HG03469 (cell line): ENCODE data around the gene RUNDC3A.

ENCODE experiments used
- ATAC-seq: cut with Tn5 transposase; IDR thresholded peaks from one replicate; pipeline ENCODE4 v1.9.1; 2021; ENCODE audit warnings: mild to moderate bottlenecking, moderate library complexity, moderate number of reproducible peaks; ENCODE audit not compliant: unreplicated experiment

RUNDC3A gene

DNA sequence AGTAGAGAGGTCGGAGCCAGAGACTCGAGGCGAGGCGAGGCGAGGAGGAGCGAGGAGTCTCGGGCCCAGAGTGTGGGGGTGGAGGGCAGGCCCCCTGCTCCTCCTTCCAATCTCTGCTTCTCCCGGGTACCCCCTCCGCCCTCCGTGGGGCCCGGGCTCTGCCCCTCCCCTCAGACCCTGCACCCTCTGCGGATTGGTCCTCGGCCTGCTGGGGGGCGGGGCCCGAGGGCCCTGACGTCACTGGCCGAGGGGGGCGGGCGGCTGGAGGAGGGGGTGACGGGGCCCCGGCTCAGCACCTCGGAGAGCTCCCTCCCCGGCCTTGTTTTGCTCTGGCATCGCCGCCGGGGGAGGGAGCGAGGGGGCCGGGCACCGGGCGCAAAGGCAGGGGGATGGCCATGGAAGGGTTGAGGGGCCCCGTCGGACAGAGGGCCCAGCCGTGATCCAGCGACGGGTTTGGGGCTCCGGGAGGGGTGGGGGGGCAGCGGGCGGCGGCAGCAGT is at the start of gene RUNDC3A:
Gene RUNDC3A (plus strand): TSS at position 282 of the 499 bp plus-strand sequence. CDS start 232 bp downstream, outside the sequence.
- ATAC-seq, result no peak

DNA sequence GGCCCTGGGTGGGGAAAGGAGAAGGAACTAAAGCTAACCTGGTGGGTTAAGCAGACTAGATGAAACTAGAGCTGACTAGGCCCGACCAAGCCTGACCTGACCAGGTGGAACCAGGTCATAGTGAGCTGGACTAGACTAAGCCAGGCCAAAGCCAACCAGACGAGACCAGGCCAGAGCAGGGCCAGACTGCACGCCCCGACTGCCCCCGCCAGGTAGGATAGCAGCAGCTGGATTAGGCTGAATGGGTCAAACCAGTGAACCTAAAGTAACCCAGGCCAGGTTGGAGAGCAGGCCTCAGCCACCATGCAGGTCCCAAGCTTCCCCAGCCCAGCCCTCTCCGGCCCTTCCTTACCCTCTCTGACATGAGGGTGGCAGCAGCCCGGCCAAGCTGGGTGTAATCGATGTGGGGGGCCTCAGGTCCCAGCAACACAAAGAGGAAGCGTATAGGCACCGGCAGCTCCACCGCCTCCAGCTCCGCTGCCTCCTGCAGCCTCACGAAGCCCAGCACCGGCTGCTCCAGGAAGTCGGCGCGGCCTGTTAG is 49.5 kb upstream of the RUNDC3A start:
- no peak for ATAC-seq

DNA sequence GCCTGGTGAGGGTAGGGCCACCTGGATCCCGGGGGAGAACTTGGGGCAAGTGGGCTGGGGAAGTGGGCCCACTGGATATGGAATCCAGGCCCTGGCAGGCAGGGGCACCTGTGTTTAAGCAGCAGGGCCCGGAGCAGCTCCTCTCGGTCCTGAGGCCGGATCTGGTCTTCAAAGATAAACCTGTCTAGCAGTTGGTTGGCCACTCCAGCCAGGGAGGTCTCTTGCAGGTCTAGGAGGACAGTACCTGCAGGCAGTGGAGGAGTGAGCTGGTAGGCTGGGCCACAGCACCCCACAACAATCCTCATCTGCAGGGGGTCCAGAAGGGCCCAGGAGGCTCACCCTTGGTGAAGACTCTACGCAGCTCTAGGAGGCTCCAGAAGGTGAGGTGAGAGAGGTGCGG is 48.1 kb upstream of the RUNDC3A start:
- ATAC-seq, result no peak

DNA sequence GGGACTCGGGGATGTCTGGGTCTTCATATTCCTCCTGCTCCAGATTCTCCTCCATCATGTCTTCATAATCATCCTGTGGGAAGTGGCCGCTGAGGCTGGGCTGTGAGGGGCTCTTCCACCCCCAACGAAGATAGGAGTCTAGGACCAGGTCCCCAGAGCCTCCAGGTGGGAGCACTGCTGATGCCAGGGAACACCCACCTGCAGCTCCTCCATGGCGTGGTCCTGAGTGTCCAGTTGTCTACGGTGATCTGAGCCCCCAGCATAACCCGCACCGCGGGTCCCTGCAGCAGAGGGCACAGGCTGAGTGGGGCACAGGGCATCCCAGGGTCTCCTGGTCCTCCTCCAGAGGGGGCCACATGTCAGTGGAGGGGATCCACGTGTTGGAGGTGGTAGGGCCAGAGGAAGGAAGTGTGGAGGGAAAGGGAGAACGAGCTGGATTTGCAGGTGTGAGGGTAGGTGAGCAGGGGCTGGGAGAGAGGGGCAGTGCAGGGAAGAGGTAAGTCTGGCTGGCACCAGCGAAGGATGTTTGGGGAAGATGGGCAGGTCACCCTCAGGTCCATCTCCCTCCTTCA is 45.7 kb upstream of the RUNDC3A start:
- ATAC-seq, result no peak

DNA sequence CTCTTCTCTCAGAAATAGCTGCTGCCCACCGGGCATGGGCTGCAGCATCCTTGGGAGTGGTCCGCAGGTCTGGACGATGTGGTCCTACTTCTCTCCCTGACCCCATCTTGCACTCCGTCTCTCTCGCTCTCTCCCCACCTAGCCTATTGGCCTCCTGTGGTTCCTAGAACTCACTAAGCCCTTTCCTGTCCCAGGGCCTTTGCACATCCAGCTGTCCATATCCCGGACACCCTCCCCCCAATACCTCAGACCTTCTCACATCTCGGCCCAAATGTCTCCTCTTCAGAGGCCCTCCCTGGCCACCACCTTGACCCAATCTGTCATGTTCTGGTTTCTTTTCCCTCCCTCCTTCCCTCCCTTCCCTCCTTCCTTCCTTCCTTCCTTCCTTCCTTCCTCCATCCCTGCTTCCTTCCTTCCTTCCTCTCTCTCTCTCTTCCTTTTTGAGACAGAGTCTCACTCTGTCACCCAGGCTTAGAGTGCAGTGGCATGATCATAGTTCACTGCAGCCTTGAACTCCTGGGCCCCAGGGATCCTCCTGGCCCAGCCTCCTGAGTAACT is 45.0 kb upstream of the RUNDC3A start:
- ATAC-seq, result no peak

DNA sequence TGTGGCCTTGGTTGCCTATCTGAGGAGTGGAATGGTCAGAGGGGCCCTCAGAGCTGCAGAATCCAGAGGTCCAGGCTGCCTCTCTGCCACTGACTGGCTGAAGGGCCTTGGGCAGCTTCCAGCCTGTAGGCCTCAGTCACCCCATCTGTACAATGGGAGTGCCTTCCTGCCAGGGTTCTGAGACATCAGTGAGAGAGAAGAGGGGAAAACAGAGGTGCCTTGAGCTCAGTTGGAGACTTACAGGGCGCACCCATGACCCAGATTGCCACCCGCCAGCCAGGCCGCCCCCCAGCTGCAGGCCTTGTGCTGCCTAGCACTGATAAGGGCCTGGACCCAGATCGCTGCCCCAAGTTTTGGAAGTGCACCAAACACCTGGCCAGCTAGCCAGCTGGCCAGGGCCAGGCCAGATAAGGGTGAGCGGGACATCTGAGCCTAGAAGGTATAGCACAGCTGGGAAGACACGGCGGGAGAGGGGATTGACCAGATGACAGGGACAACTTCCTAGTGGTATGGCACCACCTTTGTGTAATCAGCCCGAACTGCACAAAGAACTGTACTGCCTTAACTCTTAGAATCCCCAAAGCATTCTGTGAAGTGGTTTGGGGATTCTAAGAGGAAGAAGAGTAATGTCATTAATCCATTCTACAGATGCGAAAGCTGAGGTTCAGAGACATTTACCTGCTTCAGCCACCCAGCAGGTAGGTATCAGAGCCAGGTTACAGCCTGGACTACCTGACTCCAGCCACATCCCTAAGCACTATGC is 41.8 kb upstream of the RUNDC3A start:
- no peak for ATAC-seq

DNA sequence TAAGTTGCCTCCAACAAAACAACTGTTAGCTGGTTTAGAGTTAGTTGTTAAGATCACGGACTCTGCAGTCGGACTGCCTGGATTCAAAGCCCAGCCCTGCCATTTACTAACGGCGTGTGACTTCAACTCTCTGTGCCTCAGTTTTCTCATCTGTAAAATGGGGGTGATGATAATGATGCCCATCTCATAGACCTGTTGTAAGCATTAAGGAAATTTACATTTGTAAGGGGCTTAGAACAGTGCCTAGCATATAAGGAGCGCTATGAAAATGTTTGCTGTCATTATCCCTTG is 41.3 kb upstream of the RUNDC3A start:
- ATAC-seq, result no peak

DNA sequence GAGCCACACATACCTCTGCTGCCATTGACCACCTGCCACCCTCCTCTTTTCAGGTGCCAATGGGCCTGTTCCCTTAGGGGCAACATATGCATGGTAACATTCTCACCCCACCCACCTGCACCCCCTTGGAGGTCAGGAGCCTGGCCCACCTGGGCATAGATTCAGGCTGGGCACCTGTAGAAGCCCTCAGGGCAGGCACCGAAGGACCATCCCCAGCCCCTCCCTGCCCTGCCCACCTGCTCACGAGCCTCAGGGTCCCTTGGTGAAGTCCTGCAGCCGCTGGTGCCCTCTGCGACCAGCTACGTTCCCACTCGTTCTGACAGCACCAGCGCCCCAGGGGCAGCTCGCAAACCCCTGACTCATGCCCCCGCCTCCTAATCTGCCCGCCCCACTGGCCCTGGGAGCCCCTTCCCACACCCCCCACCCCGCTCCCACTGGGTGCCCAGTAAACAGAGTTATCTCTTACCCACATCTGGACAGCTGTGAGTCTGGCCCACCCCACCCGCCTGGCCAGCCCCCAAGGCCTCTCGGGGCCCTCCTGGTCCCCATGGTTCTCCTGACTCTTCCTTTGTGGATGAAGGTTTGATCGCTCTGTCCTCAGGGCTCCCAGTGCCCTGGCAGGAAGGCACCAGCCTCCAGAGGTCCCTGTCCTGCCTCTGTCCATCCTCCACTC is 40.4 kb upstream of the RUNDC3A start, which contains the start of gene SLC4A1:
Gene SLC4A1 (minus strand): TSS at position 318 of the 673 bp plus-strand sequence. CDS start 5,269 bp downstream, outside the sequence.
- no peak for ATAC-seq

DNA sequence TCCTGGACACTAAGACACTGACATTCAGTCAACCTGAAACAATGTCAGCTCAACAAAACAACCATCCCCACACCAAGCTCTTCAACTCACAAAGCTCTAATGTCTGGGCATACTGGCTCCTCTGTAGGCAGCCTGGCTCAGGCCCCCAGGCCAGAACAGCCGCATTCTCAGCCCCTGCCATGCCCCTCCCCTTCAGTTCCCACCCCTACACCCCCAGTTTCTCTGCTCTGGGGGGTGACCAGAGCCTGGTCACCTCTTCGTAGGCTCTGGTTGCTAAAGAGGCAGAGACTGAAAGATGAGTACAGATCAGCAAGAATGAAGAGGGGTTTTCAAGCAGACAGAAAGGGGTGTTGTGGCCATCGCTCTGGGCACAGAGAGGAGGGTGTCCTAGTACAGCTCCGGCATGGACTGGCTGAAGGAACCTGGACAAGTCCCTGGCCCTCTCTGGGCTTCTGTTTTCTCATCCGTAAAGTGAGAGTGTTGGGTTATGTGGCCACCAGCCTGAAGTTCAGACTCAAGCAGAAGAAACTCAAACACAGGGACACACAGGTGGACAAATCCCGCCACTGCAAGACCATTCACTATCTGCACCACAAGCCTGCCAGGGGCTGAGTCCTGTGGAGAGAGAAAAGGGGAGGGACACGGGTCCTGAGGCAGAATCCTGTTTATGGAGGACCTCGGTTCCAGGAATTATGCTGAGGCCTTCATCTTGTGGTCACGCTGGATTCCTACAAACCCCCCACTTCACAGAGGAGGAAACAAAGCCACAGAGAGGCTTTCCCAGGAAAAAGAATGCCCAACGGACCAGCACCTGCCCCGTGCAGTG is 39.5 kb upstream of the RUNDC3A start:
- no peak for ATAC-seq

DNA sequence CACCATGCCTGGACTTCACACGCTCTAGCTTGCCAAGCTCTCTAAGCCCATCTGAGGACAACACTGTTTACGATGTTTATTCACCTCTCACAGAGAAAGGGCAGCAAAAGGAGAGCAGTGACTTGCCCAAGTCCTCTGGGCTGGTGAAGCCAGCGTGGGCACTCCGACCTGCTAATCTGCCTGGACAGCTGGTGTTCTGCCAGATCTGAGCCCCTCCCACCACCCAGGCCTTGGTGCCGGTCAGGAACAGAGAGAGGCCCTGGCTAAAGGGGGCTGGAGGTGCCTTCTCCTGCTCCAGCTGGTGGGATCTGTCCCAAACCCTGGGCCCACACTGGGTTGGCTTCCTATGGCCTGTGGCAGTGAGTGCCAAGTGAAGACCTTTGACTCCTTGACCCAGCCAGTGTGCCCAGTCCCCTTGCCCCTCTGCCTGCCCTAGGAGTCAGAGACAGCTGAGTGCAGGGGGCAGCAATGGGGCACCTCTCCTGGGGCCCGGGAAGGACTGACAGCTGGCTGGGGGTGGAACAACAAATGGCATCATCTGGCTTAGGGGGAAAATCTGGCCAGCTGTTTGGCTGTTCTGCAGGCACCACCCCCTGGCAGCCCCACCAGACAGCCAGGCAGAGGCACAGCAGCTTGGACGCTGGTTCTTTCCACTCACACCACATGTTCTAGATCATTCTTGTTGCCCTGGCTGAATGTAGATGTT is 38.7 kb upstream of the RUNDC3A start:
- no peak for ATAC-seq

DNA sequence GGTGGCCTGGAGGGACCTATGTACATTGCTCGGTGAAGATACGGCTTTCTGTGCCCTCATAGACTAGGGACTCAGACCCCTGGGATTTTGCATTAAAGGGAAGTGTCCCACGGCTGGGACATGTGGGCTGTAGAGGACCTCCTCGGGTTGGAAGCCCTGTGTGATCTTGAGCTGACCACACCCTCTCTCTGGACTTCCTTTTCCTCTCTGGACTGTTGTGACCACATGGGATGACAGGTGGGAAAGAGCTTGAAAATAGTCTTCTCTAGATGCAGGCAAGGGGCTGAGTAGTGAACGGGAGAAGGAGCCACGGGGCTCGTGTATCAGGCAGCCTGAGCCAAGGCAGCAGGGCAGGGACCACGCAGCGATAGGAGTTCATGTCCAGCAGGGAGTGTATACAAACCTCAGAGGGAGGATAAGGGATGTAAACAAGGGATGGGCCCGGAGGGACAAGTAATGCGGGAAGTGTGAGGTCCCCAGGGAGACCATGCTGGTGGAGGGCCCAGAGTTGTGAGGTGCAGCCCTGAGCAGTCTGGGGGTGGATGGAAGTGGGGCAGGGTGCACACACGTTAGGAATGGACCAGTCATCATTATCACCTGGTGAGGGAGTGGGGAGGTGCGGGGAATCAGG is 36.0 kb upstream of the RUNDC3A start:
- no peak for ATAC-seq

DNA sequence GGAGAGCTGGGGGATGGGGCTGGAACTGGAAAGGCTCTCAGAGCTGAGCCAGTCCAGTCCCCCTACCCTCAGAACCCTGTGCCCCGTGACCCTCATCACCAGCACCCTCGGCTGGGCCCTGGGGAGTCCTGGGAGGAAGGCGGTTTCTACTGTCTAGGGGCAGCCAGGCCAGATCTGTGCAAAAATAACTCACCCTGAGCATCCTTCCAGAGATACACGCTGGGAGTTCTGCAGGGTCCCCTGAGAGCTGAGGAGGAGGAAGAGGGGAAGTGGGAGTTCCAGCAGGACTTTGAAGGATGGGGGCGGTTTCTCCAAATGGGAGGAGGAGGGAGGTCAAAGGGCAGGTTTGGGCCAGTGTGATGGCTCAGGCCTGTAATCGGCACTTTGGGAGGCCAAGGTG is 35.4 kb upstream of the RUNDC3A start:
- ATAC-seq, result no peak

DNA sequence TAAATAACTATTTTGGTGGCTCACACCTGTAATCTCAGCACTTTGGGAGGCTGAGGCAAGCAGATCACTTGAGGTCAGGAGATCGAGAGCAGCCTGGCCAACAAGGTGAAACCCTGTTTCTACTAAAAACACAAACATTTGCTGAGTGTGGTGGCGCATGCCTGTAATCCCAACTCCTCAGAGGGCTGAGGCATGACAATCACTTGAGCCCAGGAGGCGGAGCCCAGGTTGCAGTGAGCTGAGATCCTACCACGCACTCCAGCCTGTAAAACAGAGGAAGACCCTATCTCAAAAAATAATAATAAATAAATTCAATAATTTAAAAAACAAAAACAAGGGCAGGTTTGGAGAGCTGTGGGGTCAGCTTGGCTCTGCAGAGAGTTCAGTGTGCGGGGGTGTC is 34.8 kb upstream of the RUNDC3A start:
- ATAC-seq, result no peak

DNA sequence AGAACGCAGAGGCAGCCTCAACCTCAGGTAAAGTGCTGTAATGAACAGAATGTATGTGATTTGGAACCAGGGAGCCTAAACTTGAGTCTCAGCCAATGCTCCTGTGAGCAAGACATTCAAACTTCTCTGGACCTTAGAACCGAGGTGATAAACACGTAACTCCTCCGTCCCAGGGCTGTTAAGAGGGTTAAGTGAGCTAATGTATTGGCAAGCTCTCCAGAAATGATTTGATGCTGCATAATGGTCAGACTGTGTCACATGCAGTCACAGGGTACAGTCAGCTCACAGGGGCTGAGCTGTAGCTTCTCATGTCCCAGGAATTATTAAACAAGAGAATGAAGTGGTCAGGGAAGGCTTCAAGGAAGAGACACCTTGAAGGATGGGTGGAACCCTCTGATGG is 30.4 kb upstream of the RUNDC3A start:
- no peak for ATAC-seq

DNA sequence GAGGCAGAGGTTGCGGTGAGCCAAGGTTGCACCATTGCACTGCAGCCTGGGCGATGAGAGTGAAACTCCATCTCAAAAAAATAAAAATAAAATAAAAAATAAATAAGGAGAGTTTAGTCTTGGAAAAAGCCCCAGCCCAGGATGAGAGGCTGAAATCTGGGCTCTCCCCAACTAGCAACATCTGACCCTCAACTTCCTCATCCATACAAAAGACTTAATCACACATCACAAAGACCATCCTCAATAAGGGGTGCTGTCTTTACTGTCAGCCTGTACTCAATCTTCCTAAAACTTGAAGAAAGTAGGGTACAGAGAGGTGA is 29.1 kb upstream of the RUNDC3A start:
- ATAC-seq, result no peak

DNA sequence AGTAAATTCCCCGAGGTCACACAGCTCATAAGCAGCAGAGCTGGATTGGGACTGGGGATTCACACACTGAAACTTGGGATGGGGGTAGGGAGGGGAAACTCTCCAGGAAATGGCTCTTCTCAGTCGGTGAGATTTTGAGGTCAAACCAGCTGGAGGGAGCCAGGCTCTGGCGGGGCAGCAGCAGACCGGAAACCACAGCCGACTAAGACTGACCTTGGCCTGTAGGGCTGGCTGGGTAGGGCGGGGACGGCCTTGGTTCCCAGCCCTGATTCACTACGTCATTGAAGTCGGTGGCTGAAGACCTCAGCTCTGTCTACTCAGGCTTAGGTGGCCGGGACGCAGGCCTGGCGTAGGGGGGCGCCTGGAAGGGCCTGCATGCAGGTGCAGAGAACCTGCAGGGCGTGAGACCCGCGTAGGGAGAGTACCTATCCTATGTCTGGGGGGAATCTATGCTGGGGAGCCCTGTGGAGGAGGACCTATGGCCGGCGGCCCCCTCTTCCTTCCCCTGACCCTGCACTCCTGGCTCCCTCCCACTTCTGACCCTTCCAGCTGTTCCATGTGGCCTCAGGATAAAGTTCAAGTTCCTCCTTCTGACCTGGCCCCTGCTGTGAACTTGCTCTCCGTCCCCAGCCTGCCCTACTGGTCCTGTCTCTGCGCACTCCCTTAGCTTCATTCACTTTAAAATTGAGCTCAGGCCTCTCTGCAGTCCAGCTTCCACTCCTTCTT is 28.6 kb upstream of the RUNDC3A start:
- ATAC-seq, result no peak

DNA sequence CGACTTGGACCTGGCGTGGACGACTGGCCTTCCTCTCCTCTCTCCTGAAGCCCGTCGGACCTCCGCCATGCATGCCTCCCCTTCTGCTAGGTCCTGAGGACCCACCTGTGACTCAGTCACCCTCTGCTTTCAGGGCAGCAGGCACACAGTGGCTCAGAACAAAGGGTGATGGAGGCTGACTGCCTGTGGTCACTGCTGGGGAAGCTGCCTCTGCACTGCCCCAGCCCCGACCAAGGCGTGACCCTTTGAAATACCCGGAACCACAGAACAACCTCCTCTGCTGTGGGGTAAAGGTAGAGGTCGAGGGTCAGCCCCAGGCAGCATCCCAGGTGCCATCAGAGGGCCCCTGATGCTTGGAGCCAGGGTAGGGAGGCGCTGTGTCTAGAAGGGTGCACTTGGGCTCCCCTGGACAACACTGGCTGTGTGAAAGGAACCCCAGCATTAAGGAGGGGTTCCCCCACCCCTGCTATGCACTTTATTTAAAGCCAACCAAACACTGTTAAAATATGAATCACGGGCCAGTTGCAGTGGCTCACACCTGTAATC is 27.9 kb upstream of the RUNDC3A start:
- no peak for ATAC-seq

DNA sequence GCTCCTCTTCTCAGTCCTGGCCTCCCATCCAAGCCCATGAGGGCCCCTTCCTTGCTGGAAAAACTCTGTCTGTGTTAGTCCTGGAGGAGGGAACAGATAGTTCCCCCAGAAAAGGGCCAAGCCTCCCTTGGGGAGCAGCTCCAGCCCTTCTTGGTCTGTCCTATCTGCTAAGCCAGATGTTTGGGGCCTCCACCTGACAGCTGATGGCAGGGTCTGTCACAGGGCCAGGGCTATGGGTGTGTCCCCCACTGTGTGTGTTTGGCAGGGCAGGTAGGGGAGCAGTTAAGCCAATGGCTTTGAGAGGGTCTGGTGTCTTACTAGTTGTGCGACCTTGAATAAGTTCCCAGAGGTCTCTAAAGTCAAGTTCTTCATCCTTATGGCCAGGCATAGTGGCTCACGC is 26.8 kb upstream of the RUNDC3A start:
- ATAC-seq, result no peak

DNA sequence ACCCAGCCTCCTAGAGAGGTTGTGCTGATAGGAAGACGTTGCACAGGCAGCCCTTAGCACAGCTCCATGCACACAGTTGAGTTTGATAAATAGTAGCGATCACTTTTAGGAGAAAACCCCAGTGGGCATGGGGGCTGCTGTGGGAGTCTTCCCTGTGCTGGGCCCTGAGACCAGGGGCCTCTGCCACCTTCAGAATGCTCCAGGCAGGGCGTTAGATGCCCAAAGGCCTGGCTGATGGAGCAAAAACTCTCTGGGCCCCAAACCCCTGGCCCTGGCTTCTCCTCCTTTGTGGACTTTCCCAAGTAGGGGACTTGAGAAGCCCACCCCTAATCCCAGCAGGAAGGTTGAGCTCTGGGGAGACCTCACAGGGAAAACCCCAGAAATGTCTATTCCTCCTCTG is 26.1 kb upstream of the RUNDC3A start:
- ATAC-seq, result no peak
